A549 (cell line): ENCODE results near the gene FAM228A.

Experiments
- CBX8 ChIP-seq: fragments of 200-600 bp; sonication (generic); IDR thresholded peaks from 2 replicates; pipeline ENCODE4 v1.6.1; 2016
- ELK1 ChIP-seq: fragments of 150-350 bp; IDR thresholded peaks from 2 replicates; pipeline ENCODE4 v1.6.1; 2014; ENCODE audit warnings: low read depth, mild to moderate bottlenecking, low read length
- REST ChIP-seq: fragments of 200-600 bp; sonication (generic); IDR thresholded peaks from 2 replicates; pipeline ENCODE4 v1.6.1; 2016; ENCODE audit warnings: antibody characterized with exemption, mild to moderate bottlenecking, moderate library complexity

- TF ChIP-seq CBX8 (no peak), ELK1 (no peak), REST (no peak)
These were observed 34.7 kb downstream of the FAM228A start for GRCh38 chr2:24209389-24210105.
